KBM-7 (cell line): Measurements from ENCODE around the gene NR2F2.
A peak's percentile ranks its signal among the peaks of the same experiment; 100 is the strongest.

Experiments
- DNase-seq: peaks from one replicate; pipeline ENCODE4 v3.0.0-alpha.2; 2015
- in situ Hi-C: fragments of 300-500 bp; cut with MboI; formaldehyde crosslinking; loops from 2 replicates; pipeline ENCODE4 v1.14.3; 2020; ENCODE audit warnings: low sequenced_read_pairs, low pct_unique_long_range_greater_than_20kb, mixed read lengths

NR2F2 gene

DNA sequence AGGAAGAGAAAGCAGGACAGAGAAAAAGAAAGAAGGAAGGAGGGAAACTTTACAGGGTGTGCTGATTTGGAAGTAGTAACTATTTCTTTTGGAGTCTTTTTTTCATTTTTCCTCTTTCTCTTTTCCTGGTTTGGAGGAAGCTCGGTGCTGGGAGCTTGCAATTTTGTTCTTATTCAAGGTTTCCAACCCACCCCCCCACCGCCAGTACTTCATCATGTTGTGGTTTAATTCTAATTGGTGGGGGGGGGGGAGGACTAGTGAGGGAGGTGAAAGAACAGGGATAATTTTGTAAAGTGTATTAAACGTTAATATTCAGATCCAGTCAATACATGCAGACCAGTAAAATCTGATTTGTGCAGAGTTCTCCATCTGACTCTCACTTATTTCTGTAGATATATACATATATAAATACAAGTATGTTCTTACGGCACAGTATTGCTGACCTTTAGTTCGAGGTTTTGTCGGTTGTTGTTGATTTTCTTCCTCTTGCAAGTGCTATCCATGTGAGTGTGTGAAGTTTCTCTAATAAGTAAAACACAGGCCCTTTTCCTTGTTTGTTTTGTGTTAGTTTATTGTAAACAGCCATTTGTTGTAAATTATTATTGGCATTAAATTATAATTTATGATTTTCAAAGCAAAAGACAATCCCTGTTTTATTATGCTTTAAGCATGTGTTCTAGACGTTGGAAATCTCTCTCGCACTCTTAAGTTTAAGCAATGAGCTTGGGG, 9.3 kb downstream of the NR2F2 start:
- DNase-seq, result no peak
- in situ Hi-C loops, result loop anchor here (25.0 kb wide), 1 partner anchor 1077 kb away; no protein-coding TSS in a partner anchor

- in situ Hi-C loops, result loop anchor here (25.0 kb wide), 1 partner anchor 1078 kb away; no protein-coding TSS in a partner anchor
- no peak for DNase-seq
These were observed 9.8 kb downstream of the NR2F2 start for GRCh38 chr15:96340348-96340597.

GRCh38 chr15:96340598-96341512, 10.4 kb downstream of the NR2F2 start:
- in situ Hi-C loops, result loop anchor here (25.0 kb wide), 1 partner anchor 1079 kb away; no protein-coding TSS in a partner anchor
- no peak for DNase-seq

DNA sequence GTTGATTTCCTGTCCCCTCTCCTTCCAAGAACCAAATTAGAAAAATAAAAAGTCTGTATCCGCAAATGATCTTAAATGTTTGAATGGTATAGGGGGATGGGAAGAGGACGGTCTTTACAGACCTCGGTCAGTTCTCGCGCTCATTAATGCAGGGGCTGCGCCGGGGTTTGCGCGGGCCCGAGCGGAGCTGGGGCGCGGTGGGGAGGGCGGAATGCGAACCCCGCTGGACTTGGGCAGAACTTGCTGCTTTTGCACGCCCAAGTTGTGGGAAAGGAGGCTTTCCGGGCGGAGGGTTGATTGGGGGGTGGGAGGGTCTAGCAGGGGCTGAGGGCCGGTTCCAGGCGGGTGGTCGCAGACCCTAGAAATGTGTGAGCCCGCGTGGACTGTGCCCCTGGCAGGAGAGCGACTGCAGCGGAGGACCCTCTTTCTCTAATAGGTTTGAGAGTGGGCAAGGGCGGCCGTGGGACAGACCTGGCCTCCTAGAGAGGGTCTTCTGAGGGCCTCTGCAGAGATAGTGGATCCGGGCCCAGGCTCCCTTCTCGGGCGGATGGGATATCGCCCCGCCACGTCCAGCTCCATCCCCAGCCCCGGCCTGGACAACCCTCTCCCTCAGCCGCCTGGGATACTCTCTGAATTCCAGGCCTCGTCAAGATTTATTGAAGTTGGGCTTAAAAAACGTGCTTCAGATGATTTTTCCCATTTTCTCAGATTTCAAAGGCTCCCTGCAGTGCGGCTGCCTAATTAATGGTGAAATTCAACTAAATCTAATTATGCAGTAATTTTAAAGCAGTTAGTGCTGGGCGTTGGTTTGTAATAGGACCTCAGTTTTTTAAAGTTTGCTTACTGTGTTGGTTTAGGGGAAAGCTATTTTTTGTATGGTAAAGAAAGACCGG, 11.3 kb downstream of the NR2F2 start:
- in situ Hi-C loops, result loop anchor here (25.0 kb wide), 1 partner anchor 1079 kb away; no protein-coding TSS in a partner anchor
- no peak for DNase-seq

DNA sequence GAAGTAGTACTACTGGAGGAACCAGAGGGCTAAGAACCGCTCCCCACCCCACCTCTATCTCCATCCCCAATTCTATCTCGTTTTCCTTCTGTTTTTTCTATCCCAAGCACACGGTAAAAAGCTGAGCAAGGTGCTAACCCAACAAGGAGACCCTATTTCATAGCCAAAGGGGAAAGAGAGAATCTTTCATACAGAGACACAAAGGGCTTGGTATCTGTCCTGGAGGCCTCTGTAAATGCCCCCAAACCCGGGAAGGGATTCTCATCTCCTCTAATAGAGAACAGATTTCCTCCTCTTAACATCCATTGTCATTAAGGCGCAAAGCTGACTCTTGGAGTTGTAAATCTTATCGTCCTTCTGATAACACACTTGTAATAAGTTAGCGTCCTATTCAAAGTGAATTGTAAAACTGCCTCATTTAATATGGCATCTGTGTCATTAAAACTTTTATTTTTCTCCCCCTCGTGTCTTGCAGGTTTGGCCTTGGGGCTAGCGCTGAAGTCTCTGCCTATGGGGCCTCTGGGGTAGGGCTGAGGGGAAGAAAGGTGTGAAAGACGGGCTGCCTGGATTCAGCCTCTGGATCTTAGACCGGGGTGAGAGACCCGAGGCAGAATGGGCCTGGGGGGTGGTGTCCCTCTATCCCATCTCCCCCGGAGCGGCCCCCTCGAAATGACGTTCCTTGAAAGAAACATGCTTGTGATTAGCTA, 12.1 kb downstream of the NR2F2 start:
- in situ Hi-C loops, result loop anchor here (25.0 kb wide), 1 partner anchor 1080 kb away; no protein-coding TSS in a partner anchor
- DNase-seq, result no peak

DNA sequence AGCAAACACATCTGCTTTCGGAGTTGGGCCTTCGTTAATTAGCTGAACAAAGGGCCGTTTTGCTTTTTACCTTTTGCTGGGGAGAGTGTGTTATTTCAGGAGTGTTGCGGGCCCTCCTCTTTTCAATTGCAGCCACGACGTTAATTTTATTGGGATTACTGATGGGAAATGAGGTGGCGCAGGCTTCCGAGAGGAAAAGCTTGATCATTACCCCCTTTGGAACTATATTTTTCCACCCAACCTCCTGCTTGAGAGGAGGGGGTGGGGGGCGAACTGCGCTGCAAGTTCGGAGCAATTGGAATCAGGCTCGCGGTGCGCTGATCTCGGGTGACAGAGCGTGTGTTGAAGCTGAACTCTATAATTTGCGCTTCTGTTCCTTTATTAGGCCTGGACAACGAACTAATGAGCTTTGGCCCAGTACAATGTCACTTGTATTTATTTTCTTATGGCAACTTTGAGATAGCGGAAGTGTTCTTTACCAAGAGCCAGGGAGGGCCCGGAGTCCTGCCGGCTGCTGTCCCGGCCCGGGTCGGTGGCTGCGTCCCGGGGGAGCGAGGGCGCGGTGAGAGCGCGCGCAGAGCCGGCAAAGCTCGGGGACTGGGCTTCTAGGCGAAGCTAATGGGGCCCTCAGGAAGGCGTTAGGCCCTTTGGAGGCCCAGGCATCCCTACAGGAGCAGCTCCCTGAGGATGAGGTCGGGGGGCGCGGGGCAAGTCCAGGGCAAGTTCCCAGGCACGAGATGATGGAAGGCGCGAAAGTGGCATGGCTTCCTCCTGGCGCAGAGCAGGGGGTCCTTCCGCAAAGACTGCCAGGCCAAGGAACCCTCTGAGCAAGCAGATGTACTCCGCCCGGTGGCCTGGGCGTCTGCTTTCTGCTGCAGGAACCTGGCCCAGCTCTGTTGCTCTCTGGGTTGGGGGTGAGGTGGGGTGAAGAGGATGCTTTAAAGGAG, 12.9 kb downstream of the NR2F2 start:
- DNase-seq, result no peak
- in situ Hi-C loops, result loop anchor here (25.0 kb wide), 1 partner anchor 1081 kb away; no protein-coding TSS in a partner anchor

GRCh38 chr15:96344060-96344705, 13.7 kb downstream of the NR2F2 start:
- in situ Hi-C loops, result loop anchor here (25.0 kb wide), 1 partner anchor 1082 kb away; no protein-coding TSS in a partner anchor
- no peak for DNase-seq

- in situ Hi-C loops, result loop anchor here (25.0 kb wide), 1 partner anchor 1083 kb away; no protein-coding TSS in a partner anchor
These were observed 14.4 kb downstream of the NR2F2 start for GRCh38 chr15:96344706-96345559.

GRCh38 chr15:96345560-96346399, 15.3 kb downstream of the NR2F2 start:
- peak; percentile 57 for DNase-seq
- in situ Hi-C loops, result loop anchor here (25.0 kb wide), 1 partner anchor 1083 kb away; no protein-coding TSS in a partner anchor

More at GRCh38 chr15:96344706-96345559, 14.4 kb downstream of the NR2F2 start:
- DNase-seq, result no peak

DNA sequence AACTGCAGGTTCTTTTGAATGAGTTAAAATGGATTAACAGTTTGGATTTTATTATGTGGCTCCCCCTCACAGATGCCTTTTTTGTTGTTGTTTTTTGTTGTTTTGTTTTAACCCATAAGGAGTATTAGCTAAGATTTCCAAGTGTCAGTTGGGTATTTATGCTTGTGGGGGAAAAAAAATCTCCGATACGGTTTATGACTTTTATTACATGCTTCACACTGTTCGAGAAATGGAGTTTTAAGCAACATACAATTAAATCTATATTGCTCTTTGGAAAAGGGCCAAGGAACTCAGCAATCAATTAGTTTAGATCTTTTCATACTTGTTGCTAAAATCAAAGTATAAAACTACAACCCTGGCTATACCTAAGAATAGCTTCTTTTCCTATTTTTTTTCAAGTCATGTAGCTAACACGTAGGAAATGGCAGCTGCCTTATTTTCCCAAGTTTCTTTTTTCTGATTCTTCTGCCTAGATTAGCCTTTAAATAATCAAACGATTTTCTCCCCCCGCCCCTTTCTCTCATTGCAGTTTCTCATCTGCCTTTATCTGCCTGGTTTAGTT, 16.0 kb downstream of the NR2F2 start:
- in situ Hi-C loops, result loop anchor here (25.0 kb wide), 1 partner anchor 1084 kb away; no protein-coding TSS in a partner anchor
- DNase-seq, result no peak

DNA sequence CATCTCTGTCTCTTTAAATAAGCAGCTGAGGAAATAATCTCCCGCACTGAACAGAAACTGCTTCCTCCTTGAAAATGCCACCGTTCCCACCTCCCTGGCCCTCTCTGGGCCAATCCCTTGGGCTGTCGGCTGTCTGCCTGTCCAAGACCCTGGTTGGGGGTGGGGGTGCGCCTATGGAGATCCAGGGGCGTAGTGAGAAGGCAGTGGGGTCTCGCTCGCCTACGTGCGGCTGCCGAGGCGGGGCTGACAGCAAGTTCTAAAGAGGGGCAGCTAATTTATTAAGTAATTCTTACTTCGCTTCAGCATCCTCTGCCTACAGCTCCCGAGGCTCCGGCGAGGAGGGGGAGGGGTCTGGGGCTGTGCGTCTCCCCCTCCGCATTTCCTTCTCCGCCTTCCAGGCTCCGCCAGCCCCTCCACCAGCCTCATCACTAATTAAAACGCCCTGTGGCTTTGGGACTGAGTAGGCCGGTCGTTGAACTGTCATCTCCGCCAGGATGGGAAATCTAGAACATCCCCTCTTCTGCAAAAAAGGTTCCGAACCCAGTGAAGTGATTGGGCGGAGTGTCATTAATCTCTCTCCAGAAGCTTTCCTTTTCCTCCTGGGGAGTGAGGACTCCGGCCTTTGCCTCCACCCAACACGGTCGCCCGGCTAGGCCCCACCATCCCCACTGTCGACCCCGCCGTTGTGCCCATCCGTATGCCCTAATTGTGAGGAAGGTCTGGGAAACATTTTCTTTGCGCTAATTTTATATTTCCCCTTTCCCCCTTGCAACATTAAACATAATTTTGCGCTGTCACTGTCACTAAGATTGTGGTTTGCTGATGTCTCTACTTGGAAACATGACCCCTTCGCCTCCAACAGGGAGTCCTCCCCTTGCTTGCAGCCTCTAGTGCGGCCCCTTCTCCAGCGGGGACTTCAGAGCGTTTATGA, 16.9 kb downstream of the NR2F2 start:
- no peak for DNase-seq
- in situ Hi-C loops, result loop anchor here (25.0 kb wide), 1 partner anchor 1085 kb away; no protein-coding TSS in a partner anchor

- in situ Hi-C loops, result loop anchor here (25.0 kb wide), 1 partner anchor 1086 kb away; no protein-coding TSS in a partner anchor
- no peak for DNase-seq
These were observed 17.9 kb downstream of the NR2F2 start for GRCh38 chr15:96348112-96349027.
